ENCODE data around the gene GPR63.

The GPR63 gene

DNA sequence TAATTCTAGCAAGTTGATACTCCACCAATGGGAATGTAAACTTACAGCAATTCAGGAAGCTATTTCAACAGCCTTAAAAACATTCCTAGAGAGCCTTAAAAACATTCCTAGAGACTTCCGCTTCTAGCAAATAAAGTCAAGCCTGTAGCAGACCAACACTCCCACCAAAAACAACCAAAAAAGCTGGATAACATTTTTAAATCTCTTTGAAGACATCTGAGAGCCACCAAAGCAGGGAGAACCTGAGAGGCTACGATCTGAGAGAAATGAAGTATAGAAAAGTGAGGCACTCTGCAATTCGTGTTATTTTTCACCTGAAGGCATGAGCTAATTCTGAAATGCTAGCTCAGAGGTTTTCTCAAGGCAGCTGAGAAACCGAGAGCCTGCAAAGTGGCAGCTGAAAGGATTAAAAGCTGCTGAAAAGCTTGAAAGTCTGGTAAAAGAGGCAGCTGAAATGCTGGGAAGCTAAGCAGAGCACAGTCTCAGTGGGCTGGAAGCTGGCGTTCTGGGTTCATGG lies 20.9 kb downstream of the GPR63 start:
- no peak for DNase-seq

- no peak for DNase-seq
Measured at GRCh38 chr6:96814625-96815024, 22.7 kb downstream of the GPR63 start.

DNA sequence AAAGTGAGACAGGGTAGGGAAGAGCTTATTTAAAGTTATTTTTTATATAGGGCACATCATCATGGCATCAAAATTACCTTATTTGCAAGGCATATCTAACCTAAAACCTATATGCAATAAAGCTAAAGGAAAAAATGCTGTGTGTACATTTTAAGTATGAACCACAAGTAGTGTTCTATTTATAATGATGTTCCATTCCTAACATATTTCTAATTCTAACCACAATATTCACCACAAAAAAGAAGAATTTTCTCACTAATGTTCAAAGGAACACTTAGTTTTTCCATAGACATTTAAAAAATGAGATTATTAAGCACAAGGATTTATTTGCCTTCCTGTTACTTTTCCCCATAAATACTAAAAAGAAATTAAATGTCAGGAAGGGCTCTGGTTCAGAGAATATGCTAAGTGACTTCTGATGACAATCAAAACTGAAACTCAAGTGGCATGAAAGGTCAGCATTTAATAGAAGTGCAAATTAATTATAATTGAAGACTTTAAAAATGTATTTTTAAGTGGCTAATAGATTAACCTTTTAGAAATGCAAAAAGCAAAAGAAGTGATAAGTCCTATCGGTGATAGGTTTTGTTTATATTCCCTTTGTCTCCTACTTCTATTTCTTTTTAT lies 25.1 kb downstream of the GPR63 start:
- no peak for DNase-seq

- DNase-seq: no peak
Measured at GRCh38 chr6:96811670-96812069, 25.6 kb downstream of the GPR63 start.

- no peak for DNase-seq
Measured at GRCh38 chr6:96811136-96811535, 26.1 kb downstream of the GPR63 start.

- no peak for DNase-seq
Measured at GRCh38 chr6:96809119-96809518, 28.2 kb downstream of the GPR63 start.

GRCh38 chr6:96803106-96803481 lies 34.2 kb downstream of the GPR63 start:
- DNase-seq: no peak

- DNase-seq: no peak
Measured at GRCh38 chr6:96795481-96795880, 41.8 kb downstream of the GPR63 start.

- no peak for DNase-seq
Measured at GRCh38 chr6:96794980-96795379, 42.3 kb downstream of the GPR63 start.

- DNase-seq: no peak
Measured at GRCh38 chr6:96792561-96793190, 44.6 kb downstream of the GPR63 start.

- DNase-seq: no peak
Measured at GRCh38 chr6:96789871-96790270, 47.4 kb downstream of the GPR63 start.

GRCh38 chr6:96787846-96788580 lies 49.3 kb downstream of the GPR63 start:
- no peak for DNase-seq

DNA sequence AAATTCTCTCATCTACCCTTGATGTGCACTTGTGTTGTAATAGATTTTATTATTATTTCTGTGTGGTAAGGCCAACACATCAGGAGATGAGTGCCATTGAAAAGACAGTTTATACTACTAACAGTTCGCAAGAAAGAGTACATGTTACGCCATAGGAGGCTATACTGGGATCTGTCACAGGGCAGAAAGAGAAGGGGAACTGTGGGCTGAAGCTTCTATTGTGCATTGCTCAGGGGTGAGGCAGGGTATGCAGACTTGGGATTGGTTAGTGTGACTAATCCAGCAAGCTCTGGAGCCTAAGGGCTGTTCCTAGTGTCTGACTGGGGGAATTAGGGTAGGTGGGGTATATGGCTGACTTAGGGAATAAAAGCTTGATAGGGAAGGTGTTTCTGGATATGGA lies 50.9 kb downstream of the GPR63 start:
- DNase-seq: no peak

- no peak for DNase-seq
Measured at GRCh38 chr6:96784650-96785049, 52.6 kb downstream of the GPR63 start.

GRCh38 chr6:96783307-96783706 lies 54.0 kb downstream of the GPR63 start:
- no peak for DNase-seq

DNA sequence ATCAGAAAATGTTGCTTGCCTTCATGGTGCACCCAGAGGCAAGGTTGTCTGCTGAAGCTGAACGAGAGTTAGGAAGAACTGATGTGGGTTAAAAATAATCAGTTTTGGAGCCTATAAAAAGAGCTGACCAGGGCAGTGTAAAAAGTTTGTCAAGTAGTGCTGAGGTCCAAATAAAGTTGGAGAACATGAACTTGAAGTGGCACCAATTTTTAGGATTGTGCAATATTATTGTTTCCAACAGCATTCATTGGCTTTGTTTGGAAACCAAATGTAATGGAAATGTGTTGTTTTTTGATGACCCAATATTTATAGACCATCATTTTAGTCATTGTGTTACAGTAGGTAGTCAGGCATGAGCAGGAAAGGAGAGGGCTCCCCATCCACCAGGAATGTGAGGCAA lies 55.7 kb downstream of the GPR63 start:
- DNase-seq: no peak

DNA sequence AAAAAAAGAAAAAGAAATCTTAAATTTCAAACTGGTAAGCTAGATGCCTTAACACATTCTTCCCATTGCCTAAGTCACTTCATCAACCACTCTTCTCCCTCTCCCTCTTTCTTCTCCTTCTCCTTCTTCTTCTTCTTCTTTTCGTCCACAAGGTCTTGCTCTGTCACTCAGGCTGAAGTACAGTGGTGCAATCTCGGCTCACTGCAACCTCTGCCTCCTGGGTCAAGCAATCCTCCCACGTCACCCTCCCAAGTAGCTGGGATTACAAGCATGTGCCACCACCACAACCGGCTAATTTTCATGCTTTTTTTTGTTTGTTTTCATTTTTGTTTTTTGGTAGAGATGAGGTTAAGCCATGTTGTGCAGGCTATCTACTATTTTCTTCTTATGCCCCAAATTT lies 60.2 kb downstream of the GPR63 start:
- DNase-seq: no peak

- no peak for DNase-seq
Measured at GRCh38 chr6:96775727-96776400, 61.4 kb downstream of the GPR63 start.

- no peak for DNase-seq
Measured at GRCh38 chr6:96766769-96767168, 70.5 kb downstream of the GPR63 start.

DNA sequence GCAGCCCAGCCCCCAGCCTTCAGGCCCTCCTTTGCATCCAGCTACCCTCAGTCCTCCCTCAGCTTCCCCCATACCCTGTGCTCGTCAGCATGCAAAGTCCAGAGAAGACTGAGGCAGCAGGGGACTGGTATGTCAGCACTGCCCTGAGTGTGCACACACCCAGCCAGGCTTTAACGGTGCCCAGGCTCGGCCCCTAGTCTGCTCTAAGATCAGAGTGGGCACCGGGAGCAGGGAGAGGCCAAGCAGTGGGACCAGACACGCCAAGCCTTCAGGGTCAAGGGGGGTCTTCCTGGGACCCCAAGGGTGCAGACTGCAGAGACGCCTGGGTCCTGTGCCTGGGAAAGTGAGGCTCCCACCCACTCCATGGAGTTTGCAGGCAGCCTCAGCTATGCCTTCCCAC lies 74.7 kb downstream of the GPR63 start:
- no peak for DNase-seq

DNA sequence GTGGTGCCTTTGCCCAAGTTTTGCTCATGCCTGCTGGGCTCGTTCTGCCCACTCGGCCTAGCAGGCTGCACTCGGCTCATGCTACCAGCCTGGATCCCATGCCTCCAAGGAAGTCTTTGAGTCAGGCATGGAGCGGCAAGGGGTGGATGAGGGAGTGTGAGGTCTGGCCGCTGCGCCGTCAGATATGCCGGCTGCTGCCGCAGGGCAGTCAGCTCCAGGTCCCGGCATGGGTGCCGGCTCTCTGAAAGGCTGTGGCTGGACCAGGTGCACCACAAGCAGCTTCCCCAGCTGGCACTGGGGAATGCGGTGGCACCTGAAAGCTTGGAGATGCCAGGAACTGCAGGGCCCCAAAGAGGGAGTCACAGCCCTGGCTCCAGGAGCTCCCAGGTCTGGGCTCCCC lies 75.5 kb downstream of the GPR63 start:
- DNase-seq: no peak

- no peak for DNase-seq
Measured at GRCh38 chr6:96760153-96760687, 77.1 kb downstream of the GPR63 start.

DNA sequence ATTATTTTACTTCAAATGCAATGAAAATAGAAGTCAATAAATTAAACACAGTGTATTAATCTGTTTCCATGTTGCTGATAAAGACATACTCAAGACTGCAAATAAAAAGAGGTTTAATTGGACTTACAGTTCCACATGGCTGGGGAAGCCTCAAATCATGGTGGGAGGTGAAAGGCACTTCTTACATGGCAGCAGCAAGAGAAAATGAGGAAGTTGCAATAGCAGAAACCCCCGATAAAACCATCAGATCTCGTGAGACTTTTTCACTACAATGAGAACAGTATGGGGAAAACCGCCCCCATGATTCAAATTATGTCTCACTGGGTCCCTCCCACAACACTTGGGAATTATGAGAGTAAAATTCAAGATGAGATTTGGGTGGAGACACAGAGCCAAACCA lies 82.2 kb downstream of the GPR63 start:
- DNase-seq: no peak

Data from activated effector memory CD4-positive, alpha-beta T cell treated with Interleukin-2 at 50 U/mL for 16 hours (primary cell).